ENCODE measurements around the gene AMIGO1.

AMIGO1 gene

DNA sequence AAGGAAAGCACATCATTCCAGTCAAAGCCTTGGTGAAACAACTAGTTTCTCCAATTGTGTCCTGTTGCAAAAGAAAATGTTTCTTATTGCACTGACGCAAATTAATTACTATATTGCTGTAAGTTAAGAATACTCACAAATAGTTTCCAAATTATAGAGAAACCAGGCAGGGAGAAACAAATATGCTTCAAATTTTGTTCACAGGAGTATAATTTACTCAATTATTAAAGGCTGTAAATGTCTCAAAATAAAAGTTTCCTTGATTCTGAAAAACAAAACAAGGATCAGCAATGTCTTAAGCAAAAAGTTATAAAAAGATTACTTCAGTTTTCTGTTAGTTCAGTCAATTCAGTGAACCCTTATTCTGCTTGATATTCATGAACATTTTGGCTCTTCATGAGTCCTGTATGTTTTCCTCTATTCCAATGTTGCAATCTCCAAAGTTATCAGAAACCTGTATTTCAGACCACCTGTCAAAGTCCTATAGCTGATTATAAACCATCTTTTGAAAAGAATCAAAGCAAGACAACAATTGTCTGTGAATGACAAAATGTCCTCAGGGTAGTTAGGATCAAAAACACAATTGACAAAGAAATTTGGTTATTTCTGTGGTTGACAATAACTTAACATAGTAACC, 54.9 kb downstream of the AMIGO1 start:
- DNase-seq (ENCODE audit: low read depth) = no peak

Data from fibroblast of gingiva (primary cell).